ENCODE data around the gene RGS14. TPM values are rescaled to one million over a fixed set of nuclear protein-coding genes. Genes with fewer than 3 reads are reported as not detected.

RGS14 gene
- total RNA-seq, 4 donors from 2014 or later = 3.7 to 18.3 (median 11.9) TPM

DNA sequence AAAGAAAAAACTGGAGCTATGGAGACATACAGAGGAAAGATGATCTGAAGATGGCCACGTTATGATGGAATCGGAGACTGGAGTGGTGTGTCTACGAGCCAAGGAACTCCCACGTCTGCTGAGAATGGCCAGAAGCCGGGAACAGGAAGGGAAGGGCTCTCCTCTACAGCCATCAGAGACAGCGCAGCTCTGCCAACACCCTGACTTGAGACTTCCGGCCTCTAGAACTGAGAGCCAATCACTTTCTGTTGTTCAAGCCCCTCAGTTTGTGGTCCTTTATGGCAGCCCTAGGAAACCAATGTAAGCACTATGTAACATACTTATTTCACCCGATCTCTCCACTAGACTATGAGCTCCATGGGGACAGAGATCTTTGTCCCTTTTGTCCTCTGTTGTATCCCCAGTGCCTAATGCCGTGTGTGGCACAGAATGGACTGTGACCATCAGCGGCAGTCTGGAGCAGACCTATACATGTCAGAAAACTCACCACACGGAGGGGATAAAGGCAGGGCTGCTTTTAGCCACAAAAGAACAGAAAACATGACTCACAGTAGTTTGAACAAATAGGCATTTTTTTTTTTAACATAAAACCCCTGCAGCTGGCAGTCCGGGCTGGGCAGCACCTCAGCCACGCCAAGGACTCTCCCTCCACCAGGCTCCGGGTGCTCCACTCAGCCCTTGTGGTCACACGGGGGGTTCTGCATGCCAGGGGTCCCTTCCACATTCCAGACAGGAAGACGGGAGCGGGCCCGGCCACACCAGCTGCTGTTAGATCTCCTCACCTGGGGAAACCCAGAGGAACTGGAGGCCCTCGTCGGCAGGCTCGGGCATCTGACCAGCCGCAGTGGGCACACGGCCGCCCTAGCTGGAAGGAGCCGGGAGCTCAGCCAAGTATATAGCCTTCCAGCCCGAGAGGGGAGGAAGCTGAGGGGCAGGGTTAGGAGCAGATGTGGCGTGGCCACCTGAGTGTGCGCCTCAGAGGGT is 29.9 kb upstream of the RGS14 start:
- H3K9me3 ChIP-seq = no peaks in the 10 kb centered on the region
- DNase-seq (ENCODE audit: extremely low spot score) = no peak
- peak overlapping the region in 2 of 4 donors; percentile 45 to 47 for H3K27ac ChIP-seq (replicated peaks in 1 of 4)
- intact Hi-C loops (cut with DNase I) = no loop called here
- 73% methylated on average over 23 of the region's 28 CpGs for WGBS
- H3K4me3 ChIP-seq = no peak overlapping the region
- no peaks in the 10 kb centered on the region for H3K27me3 ChIP-seq
- peaks cover 25 to 53% (median 40%) of the 10 kb centered on the region in 4 donors for H3K36me3 ChIP-seq
- no peak for TF ChIP-seq POLR2A (IDR thresholded peaks at IDR 0.05; ENCODE audit: low read depth)
- TF ChIP-seq EP300 (IDR thresholded peaks at IDR 0.05) = no peak
- TF ChIP-seq POLR2AphosphoS5 (IDR thresholded peaks at IDR 0.05) = no peak
- TF ChIP-seq, protein P1, sequence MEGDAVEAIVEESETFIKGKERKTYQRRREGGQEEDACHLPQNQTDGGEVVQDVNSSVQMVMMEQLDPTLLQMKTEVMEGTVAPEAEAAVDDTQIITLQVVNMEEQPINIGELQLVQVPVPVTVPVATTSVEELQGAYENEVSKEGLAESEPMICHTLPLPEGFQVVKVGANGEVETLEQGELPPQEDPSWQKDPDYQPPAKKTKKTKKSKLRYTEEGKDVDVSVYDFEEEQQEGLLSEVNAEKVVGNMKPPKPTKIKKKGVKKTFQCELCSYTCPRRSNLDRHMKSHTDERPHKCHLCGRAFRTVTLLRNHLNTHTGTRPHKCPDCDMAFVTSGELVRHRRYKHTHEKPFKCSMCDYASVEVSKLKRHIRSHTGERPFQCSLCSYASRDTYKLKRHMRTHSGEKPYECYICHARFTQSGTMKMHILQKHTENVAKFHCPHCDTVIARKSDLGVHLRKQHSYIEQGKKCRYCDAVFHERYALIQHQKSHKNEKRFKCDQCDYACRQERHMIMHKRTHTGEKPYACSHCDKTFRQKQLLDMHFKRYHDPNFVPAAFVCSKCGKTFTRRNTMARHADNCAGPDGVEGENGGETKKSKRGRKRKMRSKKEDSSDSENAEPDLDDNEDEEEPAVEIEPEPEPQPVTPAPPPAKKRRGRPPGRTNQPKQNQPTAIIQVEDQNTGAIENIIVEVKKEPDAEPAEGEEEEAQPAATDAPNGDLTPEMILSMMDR (IDR thresholded peaks at IDR 0.05) = no peak
- peaks cover 0 to 12% (median 5%) of the 10 kb centered on the region in 4 donors for H3K4me1 ChIP-seq

DNA sequence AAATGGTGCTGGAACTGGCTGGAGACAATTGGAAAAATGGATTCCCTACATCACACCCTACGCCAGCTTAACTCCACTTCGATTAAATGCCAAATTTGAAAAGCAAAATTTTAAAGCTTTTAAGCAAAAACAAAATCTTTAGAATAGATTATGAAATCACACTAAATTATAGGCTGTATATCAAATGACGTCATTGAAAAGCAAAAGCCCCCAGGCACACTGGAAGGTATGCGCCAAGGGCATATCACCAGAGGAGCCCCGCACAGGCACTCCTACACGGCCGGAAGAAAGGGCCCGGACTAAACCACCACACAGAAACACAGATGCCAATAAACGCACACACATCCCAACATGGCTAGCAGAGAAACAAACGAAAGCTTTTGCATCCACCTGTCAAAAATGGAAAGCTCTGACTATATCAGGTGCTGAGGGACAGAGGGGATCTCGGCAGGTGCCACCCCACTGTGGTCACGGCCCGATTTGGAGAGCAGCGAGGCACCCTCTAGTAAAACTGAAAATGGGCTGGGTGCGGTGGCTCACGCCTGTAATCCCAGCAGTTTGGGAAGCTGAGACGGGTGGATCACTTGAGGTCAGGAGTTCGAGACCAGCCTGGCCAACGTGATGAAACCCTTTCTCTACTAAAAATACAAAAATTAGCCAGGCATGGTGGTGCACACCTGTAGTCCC is 29.0 kb upstream of the RGS14 start:
- Histone ChIP-seq H3K27ac (replicated peaks in 1 of 4) (peak overlapping the region in 1 of 4 donors; percentile 45), H3K27me3 (no peaks in the 10 kb centered on the region), H3K36me3 (peaks cover 34 to 62% (median 49%) of the 10 kb centered on the region in 4 donors), H3K4me3 (no peak overlapping the region), H3K4me1 (peaks cover 0 to 12% (median 5%) of the 10 kb centered on the region in 4 donors), H3K9me3 (no peaks in the 10 kb centered on the region)
- intact Hi-C loops (cut with DNase I) = no loop called here
- TF ChIP-seq, protein P1 (IDR thresholded peaks at IDR 0.05) = no peak
- TF ChIP-seq POLR2AphosphoS5 (IDR thresholded peaks at IDR 0.05) (no peak), POLR2A (IDR thresholded peaks at IDR 0.05; ENCODE audit: low read depth) (no peak), EP300 (IDR thresholded peaks at IDR 0.05) (no peak)
- DNase-seq (ENCODE audit: extremely low spot score) = no peak
- WGBS = 88% methylated on average over 19 of the region's 19 CpGs

DNA sequence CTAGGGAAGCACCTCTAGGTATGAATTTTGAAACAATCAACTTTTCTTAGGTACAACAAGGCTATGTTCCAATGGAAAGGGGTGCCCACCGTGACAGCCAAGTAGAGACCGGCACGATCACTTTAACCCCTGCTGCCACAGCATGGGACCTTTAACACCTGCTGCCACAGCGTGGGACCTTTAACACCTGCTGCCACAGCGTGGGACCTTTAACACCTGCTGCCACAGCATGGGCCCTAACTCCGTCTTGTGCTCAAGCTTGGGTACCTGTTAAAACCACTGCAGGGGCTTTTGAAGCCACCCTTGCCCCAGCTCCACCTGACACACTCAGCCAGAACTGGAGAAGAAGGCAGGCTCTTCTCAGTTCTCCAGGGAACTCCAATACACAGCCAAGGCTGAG is 27.8 kb upstream of the RGS14 start:
- peaks cover 0 to 15% (median 5%) of the 10 kb centered on the region in 4 donors for H3K4me1 ChIP-seq
- TF ChIP-seq POLR2AphosphoS5 (IDR thresholded peaks at IDR 0.05) (no peak), POLR2A (IDR thresholded peaks at IDR 0.05; ENCODE audit: low read depth) (no peak), EP300 (IDR thresholded peaks at IDR 0.05) (no peak)
- TF ChIP-seq, protein P1 (IDR thresholded peaks at IDR 0.05) = no peak
- intact Hi-C loops (cut with DNase I) = no loop called here
- no peak overlapping the region for H3K4me3 ChIP-seq
- no peaks in the 10 kb centered on the region for H3K9me3 ChIP-seq
- H3K27me3 ChIP-seq = no peaks in the 10 kb centered on the region
- H3K27ac ChIP-seq (replicated peaks in 1 of 4) = no peak overlapping the region
- peaks cover 46 to 69% (median 59%) of the 10 kb centered on the region in 4 donors for H3K36me3 ChIP-seq
- DNase-seq (ENCODE audit: extremely low spot score) = no peak
- 76% methylated on average over 2 of the region's 6 CpGs for WGBS

DNA sequence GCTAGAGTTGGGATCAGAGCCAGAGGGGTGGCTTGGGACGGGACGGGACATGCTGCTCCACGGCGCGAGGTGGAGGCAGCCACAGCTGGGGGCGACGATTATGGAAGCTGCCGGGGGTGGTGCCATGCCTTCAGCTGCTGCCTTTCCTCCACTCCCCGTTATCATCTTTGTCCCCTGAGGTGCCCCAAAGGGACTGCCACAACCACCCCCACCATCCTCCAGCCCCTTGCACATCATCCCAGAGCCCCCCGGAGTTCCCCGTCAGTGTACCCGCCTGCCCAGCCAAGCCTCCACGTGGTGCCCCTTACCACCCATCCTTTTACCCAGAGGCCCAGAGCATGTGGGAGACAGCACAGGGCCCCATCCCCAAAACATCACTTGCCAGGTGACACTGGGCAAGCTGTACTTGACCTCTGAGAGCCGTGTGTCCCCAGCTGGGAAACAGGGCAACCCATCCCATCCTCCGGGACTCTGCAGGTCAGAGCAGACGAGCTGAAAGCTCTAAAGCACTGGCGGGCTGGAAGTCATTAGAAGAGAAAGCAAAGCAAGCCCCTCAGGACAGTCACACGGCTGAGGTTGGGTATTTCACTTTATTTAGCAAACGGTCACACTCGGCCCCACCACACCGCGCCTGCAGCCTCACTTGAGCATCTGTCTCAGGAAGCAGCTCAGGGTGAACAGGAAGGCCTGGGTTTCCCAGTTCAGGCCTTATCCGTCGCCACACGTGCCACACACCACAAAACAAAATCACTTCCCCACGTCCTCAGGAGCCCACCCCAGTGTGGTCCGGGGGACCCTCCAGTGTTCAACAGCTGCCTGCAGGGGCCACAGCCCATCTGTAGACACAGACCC is 26.5 kb upstream of the RGS14 start:
- TF ChIP-seq, protein P1 (IDR thresholded peaks at IDR 0.05) = no peak
- TF ChIP-seq POLR2AphosphoS5 (IDR thresholded peaks at IDR 0.05) (no peak), POLR2A (IDR thresholded peaks at IDR 0.05; ENCODE audit: low read depth) (no peak), EP300 (IDR thresholded peaks at IDR 0.05) (no peak)
- intact Hi-C loops (cut with DNase I) = no loop called here
- Histone ChIP-seq H3K36me3 (peaks cover 59 to 83% (median 72%) of the 10 kb centered on the region in 4 donors), H3K27me3 (no peaks in the 10 kb centered on the region), H3K4me1 (peaks cover 0 to 25% (median 5%) of the 10 kb centered on the region in 4 donors), H3K9me3 (no peaks in the 10 kb centered on the region), H3K27ac (replicated peaks in 1 of 4) (no peak overlapping the region), H3K4me3 (no peak overlapping the region)
- WGBS = 78% methylated on average over 26 of the region's 27 CpGs
- DNase-seq (ENCODE audit: extremely low spot score) = no peak
